ENCODE results near the gene NOS3.

DNA sequence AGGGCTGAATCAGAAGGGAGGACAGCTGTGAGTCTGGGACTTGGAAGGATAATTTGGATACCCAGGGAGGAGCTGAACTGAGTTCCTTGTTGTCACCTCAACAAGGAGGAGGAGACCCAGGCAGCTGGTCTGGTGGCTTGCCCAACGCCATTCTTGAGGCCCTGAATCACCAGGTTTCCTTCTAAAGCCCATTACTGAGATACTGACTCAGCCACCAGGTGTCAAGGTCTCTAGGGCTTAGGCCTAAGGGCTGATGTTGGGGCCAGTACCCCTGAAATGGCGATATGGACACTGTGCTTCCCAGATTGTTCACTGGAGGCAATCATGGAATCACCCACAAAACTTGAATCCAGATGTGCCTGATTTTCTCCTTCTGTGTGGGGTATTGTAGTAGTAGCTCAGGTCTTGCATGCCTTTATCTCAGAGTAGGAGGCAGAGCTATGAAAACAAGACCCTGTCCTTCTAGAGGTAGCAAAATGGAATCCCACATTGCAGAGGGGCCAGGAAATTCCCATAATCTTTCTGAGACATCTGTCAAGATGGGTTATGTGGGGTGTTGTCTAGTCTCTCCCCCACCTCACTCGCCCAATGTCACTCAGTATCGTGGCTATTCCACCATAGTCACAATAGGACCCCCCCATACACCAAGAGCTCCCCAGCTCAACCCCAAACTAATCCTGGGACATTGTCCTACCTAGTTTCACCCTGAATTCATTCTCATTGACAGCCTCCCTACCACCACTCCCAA, 35.3 kb downstream of the NOS3 start:
- TF ChIP-seq KDM1A (IDR thresholded peaks at IDR 0.05), result no peak
- TF ChIP-seq, protein P1, sequence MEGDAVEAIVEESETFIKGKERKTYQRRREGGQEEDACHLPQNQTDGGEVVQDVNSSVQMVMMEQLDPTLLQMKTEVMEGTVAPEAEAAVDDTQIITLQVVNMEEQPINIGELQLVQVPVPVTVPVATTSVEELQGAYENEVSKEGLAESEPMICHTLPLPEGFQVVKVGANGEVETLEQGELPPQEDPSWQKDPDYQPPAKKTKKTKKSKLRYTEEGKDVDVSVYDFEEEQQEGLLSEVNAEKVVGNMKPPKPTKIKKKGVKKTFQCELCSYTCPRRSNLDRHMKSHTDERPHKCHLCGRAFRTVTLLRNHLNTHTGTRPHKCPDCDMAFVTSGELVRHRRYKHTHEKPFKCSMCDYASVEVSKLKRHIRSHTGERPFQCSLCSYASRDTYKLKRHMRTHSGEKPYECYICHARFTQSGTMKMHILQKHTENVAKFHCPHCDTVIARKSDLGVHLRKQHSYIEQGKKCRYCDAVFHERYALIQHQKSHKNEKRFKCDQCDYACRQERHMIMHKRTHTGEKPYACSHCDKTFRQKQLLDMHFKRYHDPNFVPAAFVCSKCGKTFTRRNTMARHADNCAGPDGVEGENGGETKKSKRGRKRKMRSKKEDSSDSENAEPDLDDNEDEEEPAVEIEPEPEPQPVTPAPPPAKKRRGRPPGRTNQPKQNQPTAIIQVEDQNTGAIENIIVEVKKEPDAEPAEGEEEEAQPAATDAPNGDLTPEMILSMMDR (IDR thresholded peaks at IDR 0.05 in 2 of 3, conservative IDR thresholded peaks at IDR 0.05 in 1 of 3; ENCODE audit: insufficient read depth in 2 of 3, low read depth in 1 of 3, low read length in 3 of 3), result no peak
- no peak for TF ChIP-seq ESRRA (IDR thresholded peaks at IDR 0.05; ENCODE audit: borderline replicate concordance, low read depth)
- TF ChIP-seq TCF3 (CRISPR knock-in tag; IDR thresholded peaks at IDR 0.05), result peak; percentile 27; the same call in 1 of the 2 replicates
- TF ChIP-seq, protein P2, sequence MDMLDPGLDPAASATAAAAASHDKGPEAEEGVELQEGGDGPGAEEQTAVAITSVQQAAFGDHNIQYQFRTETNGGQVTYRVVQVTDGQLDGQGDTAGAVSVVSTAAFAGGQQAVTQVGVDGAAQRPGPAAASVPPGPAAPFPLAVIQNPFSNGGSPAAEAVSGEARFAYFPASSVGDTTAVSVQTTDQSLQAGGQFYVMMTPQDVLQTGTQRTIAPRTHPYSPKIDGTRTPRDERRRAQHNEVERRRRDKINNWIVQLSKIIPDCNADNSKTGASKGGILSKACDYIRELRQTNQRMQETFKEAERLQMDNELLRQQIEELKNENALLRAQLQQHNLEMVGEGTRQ (CRISPR knock-in tag; IDR thresholded peaks at IDR 0.05), result no peak
- TF ChIP-seq, protein P3, sequence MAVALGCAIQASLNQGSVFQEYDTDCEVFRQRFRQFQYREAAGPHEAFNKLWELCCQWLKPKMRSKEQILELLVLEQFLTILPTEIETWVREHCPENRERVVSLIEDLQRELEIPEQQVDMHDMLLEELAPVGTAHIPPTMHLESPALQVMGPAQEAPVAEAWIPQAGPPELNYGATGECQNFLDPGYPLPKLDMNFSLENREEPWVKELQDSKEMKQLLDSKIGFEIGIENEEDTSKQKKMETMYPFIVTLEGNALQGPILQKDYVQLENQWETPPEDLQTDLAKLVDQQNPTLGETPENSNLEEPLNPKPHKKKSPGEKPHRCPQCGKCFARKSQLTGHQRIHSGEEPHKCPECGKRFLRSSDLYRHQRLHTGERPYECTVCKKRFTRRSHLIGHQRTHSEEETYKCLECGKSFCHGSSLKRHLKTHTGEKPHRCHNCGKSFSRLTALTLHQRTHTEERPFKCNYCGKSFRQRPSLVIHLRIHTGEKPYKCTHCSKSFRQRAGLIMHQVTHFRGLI (CRISPR knock-in tag; IDR thresholded peaks at IDR 0.05), result no peak
- no peak for TF ChIP-seq NR1H2 (CRISPR knock-in tag; IDR thresholded peaks at IDR 0.05)
- TF ChIP-seq SMARCA5 (IDR thresholded peaks at IDR 0.05), result no peak
- TF ChIP-seq, protein P4, sequence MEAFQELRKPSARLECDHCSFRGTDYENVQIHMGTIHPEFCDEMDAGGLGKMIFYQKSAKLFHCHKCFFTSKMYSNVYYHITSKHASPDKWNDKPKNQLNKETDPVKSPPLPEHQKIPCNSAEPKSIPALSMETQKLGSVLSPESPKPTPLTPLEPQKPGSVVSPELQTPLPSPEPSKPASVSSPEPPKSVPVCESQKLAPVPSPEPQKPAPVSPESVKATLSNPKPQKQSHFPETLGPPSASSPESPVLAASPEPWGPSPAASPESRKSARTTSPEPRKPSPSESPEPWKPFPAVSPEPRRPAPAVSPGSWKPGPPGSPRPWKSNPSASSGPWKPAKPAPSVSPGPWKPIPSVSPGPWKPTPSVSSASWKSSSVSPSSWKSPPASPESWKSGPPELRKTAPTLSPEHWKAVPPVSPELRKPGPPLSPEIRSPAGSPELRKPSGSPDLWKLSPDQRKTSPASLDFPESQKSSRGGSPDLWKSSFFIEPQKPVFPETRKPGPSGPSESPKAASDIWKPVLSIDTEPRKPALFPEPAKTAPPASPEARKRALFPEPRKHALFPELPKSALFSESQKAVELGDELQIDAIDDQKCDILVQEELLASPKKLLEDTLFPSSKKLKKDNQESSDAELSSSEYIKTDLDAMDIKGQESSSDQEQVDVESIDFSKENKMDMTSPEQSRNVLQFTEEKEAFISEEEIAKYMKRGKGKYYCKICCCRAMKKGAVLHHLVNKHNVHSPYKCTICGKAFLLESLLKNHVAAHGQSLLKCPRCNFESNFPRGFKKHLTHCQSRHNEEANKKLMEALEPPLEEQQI (IDR thresholded peaks at IDR 0.05), result no peak
- TF ChIP-seq ZNF780A (CRISPR knock-in tag; IDR thresholded peaks at IDR 0.05), result no peak

All from K562 (cell line).